ENCODE data around the gene IFI44.

The IFI44 gene

GRCh38 chr1:78622548-78622947, 27.1 kb upstream of the IFI44 start:
- Histone ChIP-seq H4K20me1 (ENCODE audit: insufficient read depth, low read length) (no peaks in the 10 kb centered on the region), H3K79me2 (ENCODE audit: low read length) (no peaks in the 10 kb centered on the region), H3K9ac (ENCODE audit: low read length) (no peak overlapping the region), H3K4me3 (ENCODE audit: low read length) (no peak overlapping the region), H3K27me3 (ENCODE audit: low read depth, low read length) (no peaks in the 10 kb centered on the region), H3K27ac (ENCODE audit: low read length) (no peak overlapping the region), H3K4me1 (ENCODE audit: low read length) (peaks cover 17% of the 10 kb centered on the region), H3K36me3 (replicated peaks; ENCODE audit: low read depth, low read length) (no peaks in the 10 kb centered on the region), H3K4me2 (ENCODE audit: low read length) (no peak overlapping the region), H2AFZ (ENCODE audit: low read depth, low read length) (no peak overlapping the region), H3K9me3 (ENCODE audit: insufficient read depth, low read length) (no peaks in the 10 kb centered on the region)
- TF ChIP-seq EZH2phosphoT487 (IDR thresholded peaks at IDR 0.05; ENCODE audit: low read depth) (no peak), CTCF (IDR thresholded peaks at IDR 0.05; ENCODE audit: low read depth, low read length) (no peak)

- Histone ChIP-seq H2AFZ (ENCODE audit: low read depth, low read length) (no peak overlapping the region), H3K27ac (ENCODE audit: low read length) (no peak overlapping the region), H3K9me3 (ENCODE audit: insufficient read depth, low read length) (no peaks in the 10 kb centered on the region), H4K20me1 (ENCODE audit: insufficient read depth, low read length) (no peaks in the 10 kb centered on the region), H3K36me3 (replicated peaks; ENCODE audit: low read depth, low read length) (no peaks in the 10 kb centered on the region), H3K27me3 (ENCODE audit: low read depth, low read length) (no peaks in the 10 kb centered on the region), H3K79me2 (ENCODE audit: low read length) (no peaks in the 10 kb centered on the region), H3K4me3 (ENCODE audit: low read length) (no peak overlapping the region), H3K4me2 (ENCODE audit: low read length) (no peak overlapping the region), H3K4me1 (ENCODE audit: low read length) (peaks cover 13% of the 10 kb centered on the region), H3K9ac (ENCODE audit: low read length) (no peak overlapping the region)
- no peak for TF ChIP-seq EZH2phosphoT487 (IDR thresholded peaks at IDR 0.05; ENCODE audit: low read depth)
- no peak for TF ChIP-seq CTCF (IDR thresholded peaks at IDR 0.05; ENCODE audit: low read depth, low read length)
These were observed 25.6 kb upstream of the IFI44 start for GRCh38 chr1:78624035-78624434.

- no peak for TF ChIP-seq EZH2phosphoT487 (IDR thresholded peaks at IDR 0.05; ENCODE audit: low read depth)
- TF ChIP-seq CTCF (IDR thresholded peaks at IDR 0.05; ENCODE audit: low read depth, low read length), result no peak
- no peaks in the 10 kb centered on the region for H3K27me3 ChIP-seq (ENCODE audit: low read depth, low read length)
- H2AFZ ChIP-seq (ENCODE audit: low read depth, low read length), result no peak overlapping the region
- H3K4me2 ChIP-seq (ENCODE audit: low read length), result no peak overlapping the region
- no peak overlapping the region for H3K27ac ChIP-seq (ENCODE audit: low read length)
- no peaks in the 10 kb centered on the region for H3K9me3 ChIP-seq (ENCODE audit: insufficient read depth, low read length)
- H3K4me1 ChIP-seq (ENCODE audit: low read length), result no peaks in the 10 kb centered on the region
- H3K79me2 ChIP-seq (ENCODE audit: low read length), result no peaks in the 10 kb centered on the region
- no peaks in the 10 kb centered on the region for H4K20me1 ChIP-seq (ENCODE audit: insufficient read depth, low read length)
- H3K9ac ChIP-seq (ENCODE audit: low read length), result no peak overlapping the region
- H3K36me3 ChIP-seq (replicated peaks; ENCODE audit: low read depth, low read length), result no peaks in the 10 kb centered on the region
- no peak overlapping the region for H3K4me3 ChIP-seq (ENCODE audit: low read length)
These were observed 22.3 kb upstream of the IFI44 start for GRCh38 chr1:78627321-78627720.

GRCh38 chr1:78630600-78630999, 19.0 kb upstream of the IFI44 start:
- H3K4me2 ChIP-seq (ENCODE audit: low read length), result no peak overlapping the region
- H3K27me3 ChIP-seq (ENCODE audit: low read depth, low read length), result no peaks in the 10 kb centered on the region
- H3K4me3 ChIP-seq (ENCODE audit: low read length), result no peak overlapping the region
- H3K4me1 ChIP-seq (ENCODE audit: low read length), result no peaks in the 10 kb centered on the region
- no peak overlapping the region for H3K27ac ChIP-seq (ENCODE audit: low read length)
- TF ChIP-seq CTCF (IDR thresholded peaks at IDR 0.05; ENCODE audit: low read depth, low read length) (no peak), EZH2phosphoT487 (IDR thresholded peaks at IDR 0.05; ENCODE audit: low read depth) (no peak)
- H3K79me2 ChIP-seq (ENCODE audit: low read length), result no peaks in the 10 kb centered on the region
- no peaks in the 10 kb centered on the region for H4K20me1 ChIP-seq (ENCODE audit: insufficient read depth, low read length)
- H3K9me3 ChIP-seq (ENCODE audit: insufficient read depth, low read length), result no peaks in the 10 kb centered on the region
- no peak overlapping the region for H3K9ac ChIP-seq (ENCODE audit: low read length)
- no peak overlapping the region for H2AFZ ChIP-seq (ENCODE audit: low read depth, low read length)
- H3K36me3 ChIP-seq (replicated peaks; ENCODE audit: low read depth, low read length), result no peaks in the 10 kb centered on the region

Measured in OCI-LY3 (cell line).